Activated CD4-positive, alpha-beta T cell treated with anti-CD3 and anti-CD28 coated beads, Interleukin-2, amount 10 ng/mL, durations not matched to agents 7 days and 5 days (primary cell): Measurements from ENCODE around the gene LZTR1. TPM values are rescaled to one million over a fixed set of nuclear protein-coding genes. Genes with fewer than 3 reads are reported as not detected.

Experiments
- CTCF ChIA-PET: fragments of 350-600 bp; sonication (Branson Sonifier 250); formaldehyde crosslinking; loops from one replicate; lab custom pipeline; 2021; ENCODE audit warnings: antibody characterized with exemption; lab: Charles Lee
- POLR2A ChIA-PET: fragments of 350-600 bp; sonication (Branson Sonifier 250); formaldehyde crosslinking; loops from one replicate; lab custom pipeline; 2021; ENCODE audit warnings: antibody characterized with exemption; lab: Charles Lee
- DNase-seq: peaks from one replicate; pipeline ENCODE4 v3.0.0-alpha.2; 2020
- H3K27ac Mint-ChIP-seq: one replicate; pipeline ENCODE4 v1.8.0; 2021; ENCODE audit warnings: mild to moderate bottlenecking, moderate library complexity, mixed read lengths
- H3K27me3 Mint-ChIP-seq: one replicate; pipeline ENCODE4 v1.8.0; 2021; ENCODE audit warnings: mixed read lengths
- H3K36me3 Mint-ChIP-seq: one replicate; pipeline ENCODE4 v1.8.0; 2021; ENCODE audit warnings: low read depth, mixed read lengths
- H3K4me1 Mint-ChIP-seq: one replicate; pipeline ENCODE4 v1.8.0; 2021; ENCODE audit warnings: mixed read lengths
- H3K4me3 Mint-ChIP-seq: one replicate; pipeline ENCODE4 v1.8.0; 2021; ENCODE audit warnings: mild to moderate bottlenecking, moderate library complexity, mixed read lengths
- H3K9me3 Mint-ChIP-seq: one replicate; pipeline ENCODE4 v1.8.0; 2021; ENCODE audit warnings: mixed read lengths
- total RNA-seq, 2 experiments: library from RNA; stranded (reverse); gene quantifications; one replicate each; pipeline ENCODE4 v1.2.3, GENCODE V29; 2021

LZTR1 gene
- total RNA-seq, 2 experiments from 2014 or later: 62.0 to 66.4 TPM

GRCh38 chr22:20953342-20953608 lies 28.8 kb upstream of the LZTR1 start:
- no peak overlapping the region for H3K27ac Mint-ChIP-seq

GRCh38 chr22:20953668-20954500 lies 28.2 kb upstream of the LZTR1 start:
- H3K4me3 Mint-ChIP-seq: no peak overlapping the region
- no peak for DNase-seq
- CTCF ChIA-PET: interaction anchor here (1.2 to 1.4 kb wide), 2 partner anchors 22 to 48 kb away, joined by 3 to 4 read pairs; partner anchors contain the start of gene THAP7
- POLR2A ChIA-PET: no interaction called here
- H3K36me3 Mint-ChIP-seq: peaks cover 37% of the 10 kb centered on the region
- H3K27ac Mint-ChIP-seq: peak overlapping the region; percentile 57
- H3K9me3 Mint-ChIP-seq: no peaks in the 10 kb centered on the region
- H3K27me3 Mint-ChIP-seq: peaks cover 20% of the 10 kb centered on the region
- peaks cover 19% of the 10 kb centered on the region for H3K4me1 Mint-ChIP-seq

More at GRCh38 chr22:20953342-20953608, 28.8 kb upstream of the LZTR1 start:
- Mint-ChIP-seq H3K27me3 (peaks cover 19% of the 10 kb centered on the region), H3K36me3 (peaks cover 39% of the 10 kb centered on the region), H3K9me3 (no peaks in the 10 kb centered on the region), H3K4me3 (no peak overlapping the region), H3K4me1 (peaks cover 25% of the 10 kb centered on the region)
- DNase-seq: no peak
- POLR2A ChIA-PET: no interaction called here
- CTCF ChIA-PET: interaction anchor here (1.4 kb wide), 1 partner anchor 49 kb away, joined by 3 read pairs; the partner anchor contains the start of gene THAP7

- H3K27ac Mint-ChIP-seq: no peak overlapping the region
- H3K4me1 Mint-ChIP-seq: peaks cover 6% of the 10 kb centered on the region
- DNase-seq: no peak
- peaks cover 26% of the 10 kb centered on the region for H3K36me3 Mint-ChIP-seq
- peaks cover 27% of the 10 kb centered on the region for H3K27me3 Mint-ChIP-seq
- POLR2A ChIA-PET: no interaction called here
- CTCF ChIA-PET: no interaction called here
- no peaks in the 10 kb centered on the region for H3K9me3 Mint-ChIP-seq
- no peak overlapping the region for H3K4me3 Mint-ChIP-seq
These were observed 26.5 kb upstream of the LZTR1 start for GRCh38 chr22:20955548-20955947.

- Mint-ChIP-seq H3K9me3 (no peaks in the 10 kb centered on the region), H3K36me3 (peaks cover 21% of the 10 kb centered on the region), H3K27ac (peak overlapping the region; percentile 60), H3K4me3 (no peak overlapping the region), H3K4me1 (peaks cover 6% of the 10 kb centered on the region), H3K27me3 (peaks cover 30% of the 10 kb centered on the region)
- DNase-seq: no peak
- POLR2A ChIA-PET: no interaction called here
- CTCF ChIA-PET: interaction anchor here (0.6 to 1.5 kb wide), 3 partner anchors 8 to 12 kb away, joined by 3 to 4 read pairs (median 3); no protein-coding TSS in a partner anchor
These were observed 25.6 kb upstream of the LZTR1 start for GRCh38 chr22:20956258-20957101.

GRCh38 chr22:20957102-20957682 lies 24.9 kb upstream of the LZTR1 start:
- Mint-ChIP-seq H3K4me3 (peak overlapping the region; percentile 34), H3K27ac (no peak overlapping the region), H3K4me1 (peaks cover 10% of the 10 kb centered on the region), H3K9me3 (no peaks in the 10 kb centered on the region), H3K27me3 (peaks cover 31% of the 10 kb centered on the region), H3K36me3 (peaks cover 17% of the 10 kb centered on the region)
- DNase-seq: no peak
- ChIA-PET POLR2A (interaction anchor here (0.6 kb wide), 1 partner anchor 83 kb away, joined by 5 read pairs; no protein-coding TSS in a partner anchor), CTCF (interaction anchor here (0.6 to 1.5 kb wide), 3 partner anchors 9 to 40 kb away, joined by 3 to 4 read pairs (median 3); partner anchors contain the start of gene CRKL)

- H3K4me3 Mint-ChIP-seq: peak overlapping the region; percentile 34
- ChIA-PET POLR2A (interaction anchor here (0.6 kb wide), 1 partner anchor 84 kb away, joined by 5 read pairs; no protein-coding TSS in a partner anchor), CTCF (interaction anchor here (1.0 to 1.5 kb wide), 2 partner anchors 10 to 41 kb away, joined by 3 to 4 read pairs; partner anchors contain the start of gene CRKL)
- no peaks in the 10 kb centered on the region for H3K9me3 Mint-ChIP-seq
- H3K36me3 Mint-ChIP-seq: peaks cover 11% of the 10 kb centered on the region
- DNase-seq: no peak
- H3K27me3 Mint-ChIP-seq: peaks cover 31% of the 10 kb centered on the region
- no peak overlapping the region for H3K27ac Mint-ChIP-seq
- peaks cover 10% of the 10 kb centered on the region for H3K4me1 Mint-ChIP-seq
These were observed 24.2 kb upstream of the LZTR1 start for GRCh38 chr22:20957683-20958431.

- no peak overlapping the region for H3K27ac Mint-ChIP-seq
- peaks cover 43% of the 10 kb centered on the region for H3K27me3 Mint-ChIP-seq
- ChIA-PET CTCF (interaction anchor here (0.6 to 1.6 kb wide), 5 partner anchors 12 to 39 kb away, joined by 3 to 4 read pairs (median 3); no protein-coding TSS in a partner anchor), POLR2A (no interaction called here)
- no peak for DNase-seq
- peaks cover 2% of the 10 kb centered on the region for H3K36me3 Mint-ChIP-seq
- H3K4me3 Mint-ChIP-seq: no peak overlapping the region
- peaks cover 16% of the 10 kb centered on the region for H3K4me1 Mint-ChIP-seq
- no peaks in the 10 kb centered on the region for H3K9me3 Mint-ChIP-seq
These were observed 22.3 kb upstream of the LZTR1 start for GRCh38 chr22:20959578-20960461.

GRCh38 chr22:20960609-20961008 lies 21.5 kb upstream of the LZTR1 start:
- H3K27ac Mint-ChIP-seq: no peak overlapping the region
- H3K9me3 Mint-ChIP-seq: no peaks in the 10 kb centered on the region
- peaks cover 16% of the 10 kb centered on the region for H3K4me1 Mint-ChIP-seq
- no peak overlapping the region for H3K4me3 Mint-ChIP-seq
- ChIA-PET CTCF (interaction anchor here (0.9 to 1.6 kb wide), 2 partner anchors 14 to 22 kb away, joined by 3 read pairs; partner anchors contain the start of gene LZTR1), POLR2A (no interaction called here)
- peaks cover 47% of the 10 kb centered on the region for H3K27me3 Mint-ChIP-seq
- DNase-seq: no peak
- peaks cover 2% of the 10 kb centered on the region for H3K36me3 Mint-ChIP-seq

GRCh38 chr22:20962491-20962945 lies 19.6 kb upstream of the LZTR1 start:
- no peaks in the 10 kb centered on the region for H3K36me3 Mint-ChIP-seq
- no peak overlapping the region for H3K27ac Mint-ChIP-seq
- no peaks in the 10 kb centered on the region for H3K9me3 Mint-ChIP-seq
- H3K4me1 Mint-ChIP-seq: peaks cover 12% of the 10 kb centered on the region
- no peak for DNase-seq
- POLR2A ChIA-PET: no interaction called here
- peaks cover 39% of the 10 kb centered on the region for H3K27me3 Mint-ChIP-seq
- CTCF ChIA-PET: interaction anchor here (1.2 to 2.4 kb wide), 2 partner anchors 11 to 46 kb away, joined by 3 to 6 read pairs; partner anchors contain the start of gene CRKL
- no peak overlapping the region for H3K4me3 Mint-ChIP-seq

GRCh38 chr22:20963201-20964052 lies 18.7 kb upstream of the LZTR1 start:
- no peak for DNase-seq
- H3K27me3 Mint-ChIP-seq: peaks cover 30% of the 10 kb centered on the region
- no peaks in the 10 kb centered on the region for H3K9me3 Mint-ChIP-seq
- no peak overlapping the region for H3K27ac Mint-ChIP-seq
- ChIA-PET CTCF (interaction anchor here (0.6 to 2.4 kb wide), 2 partner anchors 10 to 516 kb away, joined by 3 to 6 read pairs; no protein-coding TSS in a partner anchor), POLR2A (no interaction called here)
- peaks cover 10% of the 10 kb centered on the region for H3K4me1 Mint-ChIP-seq
- H3K36me3 Mint-ChIP-seq: no peaks in the 10 kb centered on the region
- no peak overlapping the region for H3K4me3 Mint-ChIP-seq
